ENCODE data around the gene PSMB9.
A peak's percentile ranks its signal among the peaks of the same experiment; 100 is the strongest.

PSMB9 gene

GRCh38 chr6:32882879-32883250 lies 28.9 kb downstream of the PSMB9 start:
- TF ChIP-seq, protein P1, sequence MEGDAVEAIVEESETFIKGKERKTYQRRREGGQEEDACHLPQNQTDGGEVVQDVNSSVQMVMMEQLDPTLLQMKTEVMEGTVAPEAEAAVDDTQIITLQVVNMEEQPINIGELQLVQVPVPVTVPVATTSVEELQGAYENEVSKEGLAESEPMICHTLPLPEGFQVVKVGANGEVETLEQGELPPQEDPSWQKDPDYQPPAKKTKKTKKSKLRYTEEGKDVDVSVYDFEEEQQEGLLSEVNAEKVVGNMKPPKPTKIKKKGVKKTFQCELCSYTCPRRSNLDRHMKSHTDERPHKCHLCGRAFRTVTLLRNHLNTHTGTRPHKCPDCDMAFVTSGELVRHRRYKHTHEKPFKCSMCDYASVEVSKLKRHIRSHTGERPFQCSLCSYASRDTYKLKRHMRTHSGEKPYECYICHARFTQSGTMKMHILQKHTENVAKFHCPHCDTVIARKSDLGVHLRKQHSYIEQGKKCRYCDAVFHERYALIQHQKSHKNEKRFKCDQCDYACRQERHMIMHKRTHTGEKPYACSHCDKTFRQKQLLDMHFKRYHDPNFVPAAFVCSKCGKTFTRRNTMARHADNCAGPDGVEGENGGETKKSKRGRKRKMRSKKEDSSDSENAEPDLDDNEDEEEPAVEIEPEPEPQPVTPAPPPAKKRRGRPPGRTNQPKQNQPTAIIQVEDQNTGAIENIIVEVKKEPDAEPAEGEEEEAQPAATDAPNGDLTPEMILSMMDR (IDR thresholded peaks at IDR 0.05), result no peak
- Histone ChIP-seq H3K27ac (no peak overlapping the region), H3K9me3 (no peaks in the 10 kb centered on the region), H3K36me3 (no peaks in the 10 kb centered on the region), H3K4me3 (ENCODE audit: low read depth in 1 of 2, low read length in 1 of 2) (no peak overlapping the region), H3K27me3 (peaks cover 42% of the 10 kb centered on the region), H3K4me1 (ENCODE audit: control insufficient read depth in 1 of 2, insufficient read depth in 1 of 2, low read depth in 1 of 2, low read length in 1 of 2) (no peaks in the 10 kb centered on the region)

- Histone ChIP-seq H3K4me3 (ENCODE audit: low read depth in 1 of 2, low read length in 1 of 2) (no peak overlapping the region), H3K27ac (no peak overlapping the region), H3K9me3 (no peaks in the 10 kb centered on the region), H3K4me1 (ENCODE audit: control insufficient read depth in 1 of 2, insufficient read depth in 1 of 2, low read depth in 1 of 2, low read length in 1 of 2) (no peaks in the 10 kb centered on the region), H3K36me3 (no peaks in the 10 kb centered on the region), H3K27me3 (peaks cover 35% of the 10 kb centered on the region)
- TF ChIP-seq, protein P1 (IDR thresholded peaks at IDR 0.05), result no peak
Observed at GRCh38 chr6:32883789-32884188, 29.8 kb downstream of the PSMB9 start.

GRCh38 chr6:32885698-32886286 lies 31.8 kb downstream of the PSMB9 start:
- H3K27me3 ChIP-seq, result peaks cover 15% of the 10 kb centered on the region
- no peaks in the 10 kb centered on the region for H3K36me3 ChIP-seq
- no peaks in the 10 kb centered on the region for H3K9me3 ChIP-seq
- no peak overlapping the region for H3K4me3 ChIP-seq (ENCODE audit: low read depth in 1 of 2, low read length in 1 of 2)
- H3K27ac ChIP-seq, result no peak overlapping the region
- TF ChIP-seq, protein P1 (IDR thresholded peaks at IDR 0.05), result peak; percentile 50
- H3K4me1 ChIP-seq (ENCODE audit: control insufficient read depth in 1 of 2, insufficient read depth in 1 of 2, low read depth in 1 of 2, low read length in 1 of 2), result no peaks in the 10 kb centered on the region

DNA sequence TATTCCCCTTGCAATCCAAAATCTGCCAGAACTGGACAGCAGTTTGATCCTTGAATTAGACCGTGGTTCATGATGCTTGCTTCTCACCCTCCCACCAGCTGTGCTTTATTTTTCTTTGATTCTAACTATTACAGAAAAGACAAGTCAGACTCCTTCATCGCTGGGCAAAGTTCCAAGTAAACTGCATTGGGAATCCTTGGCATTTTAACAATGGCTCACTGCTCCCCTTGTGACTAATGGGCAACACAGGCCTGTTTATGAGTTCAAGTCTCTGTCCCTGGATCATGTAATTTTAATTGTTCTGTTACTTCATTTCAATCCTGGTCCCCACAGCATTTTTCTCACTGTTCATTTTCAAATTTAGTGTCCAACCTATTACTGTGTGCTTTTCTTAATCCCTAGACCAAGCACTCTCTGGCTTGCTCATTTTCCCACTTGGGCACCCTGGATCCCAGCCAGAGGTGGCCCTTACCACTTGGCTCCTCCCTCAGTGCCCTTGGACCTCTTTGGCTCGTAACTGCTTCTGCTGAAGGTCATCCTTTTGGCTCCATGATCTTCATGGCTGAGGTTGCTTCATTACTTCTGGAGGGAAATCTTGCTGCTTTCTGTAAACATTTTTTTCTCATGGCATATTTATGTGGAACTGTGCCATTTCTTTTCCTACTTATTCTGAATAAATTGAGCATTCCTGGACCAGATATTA lies 32.8 kb downstream of the PSMB9 start:
- Histone ChIP-seq H3K27ac (no peak overlapping the region), H3K4me3 (ENCODE audit: low read depth in 1 of 2, low read length in 1 of 2) (no peak overlapping the region), H3K27me3 (peaks cover 5% of the 10 kb centered on the region), H3K36me3 (no peaks in the 10 kb centered on the region), H3K4me1 (ENCODE audit: control insufficient read depth in 1 of 2, insufficient read depth in 1 of 2, low read depth in 1 of 2, low read length in 1 of 2) (no peaks in the 10 kb centered on the region), H3K9me3 (no peaks in the 10 kb centered on the region)
- TF ChIP-seq, protein P1 (IDR thresholded peaks at IDR 0.05), result no peak

GRCh38 chr6:32887616-32888015 lies 33.6 kb downstream of the PSMB9 start:
- Histone ChIP-seq H3K9me3 (no peaks in the 10 kb centered on the region), H3K27me3 (peaks cover 5% of the 10 kb centered on the region), H3K4me3 (ENCODE audit: low read depth in 1 of 2, low read length in 1 of 2) (no peak overlapping the region), H3K36me3 (no peaks in the 10 kb centered on the region), H3K4me1 (ENCODE audit: control insufficient read depth in 1 of 2, insufficient read depth in 1 of 2, low read depth in 1 of 2, low read length in 1 of 2) (no peaks in the 10 kb centered on the region), H3K27ac (no peak overlapping the region)
- TF ChIP-seq, protein P1 (IDR thresholded peaks at IDR 0.05), result no peak
